Anterior cingulate cortex (tissue), 58 donors: ENCODE results near the gene PMAIP1.
"Not testable (repeated sequence)": the region's sequence is repeated elsewhere in the genome, so short reads cannot be mapped to it uniquely, and the experiment has no call there.

ENCODE experiments used
- DNase-seq, 58 donors: peaks; one replicate each; lab custom pipeline; 2025; lab: John Stamatoyannopoulos, UW

The PMAIP1 gene

DNA sequence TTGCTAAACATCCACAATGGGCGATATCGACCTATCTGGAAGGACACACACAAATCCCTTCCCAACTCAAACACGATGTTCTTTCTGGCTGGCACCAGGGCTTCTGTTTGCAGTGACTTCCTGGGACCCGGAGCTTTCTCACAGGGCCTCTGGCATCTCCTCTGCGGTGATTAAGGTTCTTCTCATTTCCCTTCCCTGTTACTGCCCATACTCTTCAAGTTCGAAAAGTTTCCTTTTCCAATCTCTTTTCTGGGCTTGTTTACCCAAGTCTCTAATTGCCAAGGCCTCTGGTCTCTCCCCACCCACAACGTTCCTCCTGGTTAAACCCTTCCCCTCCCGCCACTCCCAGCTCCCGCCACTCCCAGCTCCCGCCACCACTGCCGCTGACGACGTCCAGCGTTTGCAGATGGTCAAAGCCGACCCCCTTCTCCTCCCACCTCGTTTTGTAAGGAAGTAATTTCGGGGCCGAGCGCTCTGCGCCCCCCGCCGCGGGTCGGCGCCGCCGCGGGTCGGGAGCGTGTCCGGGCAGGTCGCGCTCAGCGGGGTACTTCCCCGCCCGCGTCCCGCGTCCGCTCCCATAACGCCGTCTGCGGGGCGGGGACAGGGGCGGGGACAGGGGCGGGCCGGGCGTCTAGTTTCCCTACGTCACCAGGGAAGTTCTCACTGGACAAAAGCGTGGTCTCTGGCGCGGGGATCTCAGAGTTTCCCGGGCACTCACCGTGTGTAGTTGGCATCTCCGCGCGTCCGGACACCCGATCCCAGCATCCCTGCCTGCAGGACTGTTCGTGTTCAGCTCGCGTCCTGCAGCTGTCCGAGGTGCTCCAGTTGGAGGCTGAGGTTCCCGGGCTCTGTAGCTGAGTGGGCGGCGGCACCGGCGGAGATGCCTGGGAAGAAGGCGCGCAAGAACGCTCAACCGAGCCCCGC, at the start of gene PMAIP1:
PMAIP1 (plus strand) TSS at position 699 of the 924 bp plus-strand sequence; CDS start at position 881, 182 bp downstream.
- peak in 49 of 58 donors; percentile 2 to 71 (median 34) for DNase-seq

DNA sequence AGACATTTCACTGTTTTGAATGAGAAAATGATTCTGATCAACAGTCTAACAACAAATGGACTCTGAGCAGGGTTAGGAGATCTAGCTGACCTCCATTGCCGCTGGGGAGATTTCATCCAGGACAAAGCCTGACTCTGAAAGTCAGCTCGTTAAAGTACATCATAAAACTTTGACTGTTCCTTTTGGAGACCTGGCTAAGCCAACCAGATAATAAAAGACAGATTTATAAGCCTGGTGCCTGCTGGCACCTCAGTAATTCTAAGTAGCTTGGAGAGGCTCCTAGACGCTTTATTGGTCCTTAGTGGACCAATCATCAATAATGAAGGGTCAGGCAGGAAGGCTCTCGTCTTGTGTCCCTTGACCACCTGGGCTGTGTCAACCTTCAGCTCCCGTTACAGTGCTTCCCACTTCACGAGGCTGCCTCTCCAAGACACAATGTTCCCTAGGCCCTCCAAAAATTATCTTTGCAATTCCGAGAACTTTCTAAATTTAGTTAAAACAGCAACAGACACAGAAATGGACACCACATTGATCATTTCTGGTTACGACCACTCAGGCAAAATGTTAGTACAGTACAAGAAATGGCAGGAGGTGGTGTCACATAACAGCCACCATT, 47.9 kb upstream of the PMAIP1 start:
- DNase-seq = no peak

DNA sequence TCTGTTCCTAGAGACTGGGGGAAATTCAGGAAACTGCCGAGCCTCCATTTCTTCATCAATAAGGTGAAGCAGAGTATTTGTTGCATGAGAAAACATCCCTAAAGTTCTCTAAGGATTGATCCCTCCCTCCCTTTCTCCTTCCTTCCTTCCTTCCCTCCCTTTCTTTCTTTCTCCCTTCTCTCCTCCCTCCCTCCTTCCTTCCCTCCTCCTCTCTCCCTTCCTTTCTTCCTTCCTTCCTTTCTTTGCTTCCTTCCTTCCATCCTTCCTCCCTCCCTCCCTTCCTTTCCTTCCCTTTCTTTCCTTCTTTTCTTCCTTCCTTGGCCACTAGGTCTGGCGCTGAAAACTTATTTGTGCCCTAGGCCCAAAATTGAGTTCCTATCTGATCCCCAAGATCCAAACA, 47.2 kb upstream of the PMAIP1 start:
- no peak for DNase-seq

DNA sequence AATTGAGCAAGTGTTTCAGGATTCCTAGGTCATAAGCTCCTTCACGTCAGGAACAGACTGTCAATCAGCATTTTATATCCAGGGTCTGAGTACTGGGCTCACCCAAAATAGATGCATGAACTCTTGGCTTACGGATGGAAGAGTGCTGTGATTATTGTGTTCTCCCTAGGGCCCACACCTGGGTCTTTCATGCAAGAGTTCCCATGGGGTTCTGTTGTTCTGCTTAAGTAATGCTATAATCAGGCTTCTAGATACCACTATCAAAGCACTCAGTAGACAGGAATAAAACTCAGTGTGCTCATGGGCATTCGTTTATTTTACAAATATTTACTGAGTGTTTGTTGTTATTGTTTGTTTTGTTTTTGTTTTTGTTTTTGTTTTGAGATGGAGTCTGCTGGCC, 46.4 kb upstream of the PMAIP1 start:
- DNase-seq = no peak

DNA sequence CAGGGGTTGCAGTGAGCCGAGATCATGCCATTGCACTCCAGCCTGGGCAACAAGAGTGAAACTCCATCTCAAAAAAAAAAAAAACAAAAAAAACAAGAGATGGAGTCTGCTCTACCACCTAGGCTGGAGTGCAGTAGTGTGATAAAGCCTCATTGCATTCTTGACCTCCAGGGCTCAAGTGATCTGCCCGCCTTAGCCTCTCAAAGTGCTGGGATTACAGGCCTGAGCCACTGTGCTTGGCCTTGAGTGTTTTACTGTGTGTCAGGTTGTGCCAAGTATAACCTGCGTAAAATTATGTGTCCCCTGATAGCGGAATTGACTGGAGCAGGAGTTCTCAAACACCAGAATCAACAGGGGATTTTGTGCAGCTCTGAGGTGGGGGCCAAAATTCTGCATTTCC, 45.8 kb upstream of the PMAIP1 start:
- DNase-seq = not testable (repeated sequence)

DNA sequence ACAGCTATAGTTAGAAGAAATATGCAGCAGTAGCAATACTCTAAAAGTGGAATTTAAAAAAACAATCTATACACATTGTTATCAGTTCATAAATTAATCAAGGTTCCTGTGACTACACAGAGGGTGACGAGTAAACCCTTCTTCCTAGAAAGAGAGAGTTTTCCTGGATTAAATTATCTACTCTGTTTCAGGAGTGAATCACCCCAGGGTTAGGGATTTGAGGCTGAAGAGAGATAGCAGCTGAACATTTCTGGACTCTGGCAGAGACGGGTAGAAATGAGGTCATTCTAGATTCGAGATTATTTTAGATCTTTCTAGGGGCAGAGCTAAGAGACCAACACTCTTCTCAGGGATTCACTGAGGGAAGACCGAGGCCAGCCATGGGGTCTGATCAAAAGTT, 38.8 kb upstream of the PMAIP1 start:
- no peak for DNase-seq

DNA sequence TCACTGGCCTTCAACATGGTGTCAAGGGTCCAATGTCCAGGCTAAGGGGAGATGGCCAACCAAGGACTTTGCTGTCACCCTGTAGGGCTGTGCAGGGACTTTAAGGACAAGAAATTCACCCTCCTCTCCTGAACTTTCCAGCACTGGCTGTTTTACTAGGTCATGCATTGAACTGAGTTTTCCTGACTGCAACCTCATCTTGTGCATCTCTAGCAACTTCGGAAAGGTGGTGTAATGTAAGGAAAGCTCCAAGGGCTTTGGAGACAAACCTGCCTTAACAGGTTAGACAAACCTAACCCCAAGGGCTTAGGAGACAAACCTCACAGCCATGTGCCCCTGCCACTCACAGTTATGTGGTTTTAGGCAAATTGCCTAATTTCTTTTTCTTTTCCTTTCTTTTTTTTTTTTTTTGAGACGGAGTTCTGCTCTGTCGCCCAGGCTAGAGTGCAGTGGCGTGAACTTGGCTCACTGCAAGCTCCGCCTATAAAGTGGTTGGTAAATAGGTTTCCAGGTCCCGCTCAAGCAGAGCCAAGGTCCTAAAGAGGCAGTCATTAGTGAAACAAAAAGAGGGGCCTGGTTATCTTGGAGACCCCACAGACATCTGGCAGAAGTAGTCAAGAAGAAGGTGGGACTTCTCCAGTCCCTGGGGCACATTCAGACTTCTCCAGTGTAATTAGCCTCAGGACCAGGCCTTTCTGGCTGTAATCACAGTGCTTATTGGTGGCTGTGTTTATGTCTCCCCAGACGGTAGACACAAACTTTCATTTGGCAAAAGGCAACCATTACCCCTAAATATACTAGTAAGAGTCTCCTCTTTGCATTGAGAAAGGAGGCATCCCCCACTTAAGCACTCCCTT, 37.6 kb upstream of the PMAIP1 start:
- DNase-seq = no peak

DNA sequence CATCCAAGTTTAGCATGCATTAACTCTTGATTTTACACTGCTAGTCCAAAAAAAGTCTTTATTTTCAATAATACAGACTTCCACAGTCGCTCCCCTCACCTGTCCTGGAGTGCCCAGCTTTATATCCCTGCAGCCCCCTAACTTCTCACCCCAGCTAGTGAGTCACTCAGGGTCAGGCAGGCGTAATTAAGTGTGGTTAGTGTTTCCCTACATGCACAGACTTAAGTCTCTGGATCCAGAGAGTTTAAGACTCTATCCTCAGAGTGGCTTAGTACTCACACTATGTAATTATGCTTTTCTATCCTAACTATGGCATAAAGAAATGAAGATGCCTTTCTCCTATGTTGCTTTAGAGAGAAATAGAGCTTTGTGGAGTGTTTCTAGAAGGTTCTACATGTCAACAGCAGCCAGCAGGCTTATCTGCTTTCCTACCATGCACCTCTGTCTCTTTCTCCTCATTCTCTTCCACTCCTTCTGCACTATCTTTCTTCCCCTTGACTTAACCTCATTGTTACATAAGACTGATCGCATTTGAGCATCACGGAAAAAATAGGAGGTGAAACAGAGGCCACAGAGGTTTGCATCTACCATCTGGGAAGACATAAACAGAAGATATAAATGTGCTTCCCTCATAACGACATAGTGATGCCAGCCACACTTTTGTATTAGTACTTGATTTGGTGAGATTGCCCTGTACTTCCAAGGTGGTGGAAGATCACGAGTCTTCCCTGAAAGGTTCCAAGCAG, 34.4 kb upstream of the PMAIP1 start:
- DNase-seq = no peak

DNA sequence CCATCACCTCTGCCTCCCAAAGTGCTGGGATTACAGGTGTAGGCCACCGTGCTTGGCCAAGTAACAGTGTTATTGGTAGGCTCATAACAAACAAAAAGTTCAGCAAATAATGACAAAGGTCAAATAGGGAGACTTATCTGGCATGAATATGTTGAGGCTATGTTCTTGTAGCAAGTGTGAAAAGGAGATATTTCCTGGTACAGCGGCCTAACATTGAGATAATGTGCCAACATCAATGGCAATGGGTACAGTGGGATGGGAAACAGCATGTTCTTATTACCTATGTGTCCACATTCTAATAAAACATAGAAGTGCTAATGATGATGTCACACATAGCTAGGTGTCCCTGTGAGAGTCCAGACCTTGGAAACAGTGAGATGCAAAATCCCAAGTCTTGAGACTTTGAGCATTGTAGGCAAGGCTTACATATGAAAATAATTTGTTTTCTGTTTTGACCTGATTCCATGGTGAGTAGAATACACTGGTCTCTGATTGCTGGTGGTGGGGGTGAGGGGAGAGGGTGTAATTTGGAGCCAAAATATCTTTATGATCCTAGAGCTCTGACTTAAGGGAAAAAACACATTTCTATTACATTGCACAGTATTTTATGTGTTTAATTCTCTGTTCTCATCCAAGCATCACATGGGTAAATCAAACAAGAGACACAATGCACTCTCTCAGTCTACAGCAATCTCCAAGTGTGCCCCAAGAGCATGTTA, 33.1 kb upstream of the PMAIP1 start:
- DNase-seq = no peak

DNA sequence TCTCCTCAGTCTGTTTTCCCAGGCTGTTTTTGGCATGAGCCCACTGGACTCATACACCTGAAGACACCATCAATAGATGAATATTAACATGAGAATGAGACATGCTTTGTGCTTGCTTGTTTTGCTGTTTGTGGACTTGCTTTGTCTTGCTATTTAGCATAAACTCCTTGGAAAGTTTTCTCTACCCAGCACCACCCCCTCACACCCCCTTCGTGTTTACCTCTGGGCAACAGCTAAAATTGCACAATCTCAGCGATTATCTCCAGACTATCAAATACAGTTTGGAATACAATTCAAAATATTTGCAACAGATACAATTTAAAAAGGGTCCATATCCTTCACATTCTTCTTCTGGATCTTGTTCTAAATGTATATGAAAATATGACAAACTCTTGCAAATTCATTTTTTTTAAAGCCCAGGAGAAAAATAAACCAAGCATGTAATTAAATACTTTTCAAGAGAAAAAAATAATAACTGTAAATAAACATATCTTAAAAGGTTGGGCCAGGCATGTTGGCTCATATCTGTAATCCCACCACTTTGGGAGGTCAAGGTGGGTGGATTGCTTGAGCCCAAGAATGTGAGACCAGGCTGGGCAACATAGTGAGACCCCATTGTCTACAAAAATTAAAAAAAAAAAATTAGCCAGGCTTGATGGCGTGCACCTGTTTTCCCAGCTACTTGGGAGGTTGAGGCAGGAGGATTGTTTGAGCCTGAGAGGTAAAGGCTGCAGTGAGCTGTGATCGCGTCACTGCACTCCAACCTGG, 32.3 kb upstream of the PMAIP1 start:
- no peak for DNase-seq

DNA sequence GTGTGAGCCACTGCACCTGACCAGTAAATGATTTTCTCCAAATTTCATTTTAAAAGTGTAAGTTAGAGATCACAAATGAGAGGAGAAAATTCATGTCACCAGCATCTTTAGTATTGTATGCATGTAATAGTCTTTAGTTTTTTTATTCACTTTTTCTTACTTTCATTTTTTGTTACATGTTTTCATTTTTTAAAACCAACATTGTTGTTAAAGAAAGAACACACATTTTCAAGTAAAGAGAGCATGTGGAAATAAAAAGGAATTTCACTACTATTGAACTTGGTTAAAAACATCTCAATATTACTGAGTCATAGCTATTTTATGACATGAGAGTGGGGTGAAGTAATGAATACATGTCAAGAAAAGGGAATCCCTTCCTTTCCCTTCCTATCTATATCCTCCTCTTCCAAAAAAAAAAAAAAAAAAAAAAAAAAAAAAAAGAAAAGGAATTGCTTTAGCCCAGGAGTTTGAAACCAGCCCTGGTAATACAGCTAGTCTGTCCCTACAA, 29.1 kb upstream of the PMAIP1 start:
- no peak for DNase-seq

DNA sequence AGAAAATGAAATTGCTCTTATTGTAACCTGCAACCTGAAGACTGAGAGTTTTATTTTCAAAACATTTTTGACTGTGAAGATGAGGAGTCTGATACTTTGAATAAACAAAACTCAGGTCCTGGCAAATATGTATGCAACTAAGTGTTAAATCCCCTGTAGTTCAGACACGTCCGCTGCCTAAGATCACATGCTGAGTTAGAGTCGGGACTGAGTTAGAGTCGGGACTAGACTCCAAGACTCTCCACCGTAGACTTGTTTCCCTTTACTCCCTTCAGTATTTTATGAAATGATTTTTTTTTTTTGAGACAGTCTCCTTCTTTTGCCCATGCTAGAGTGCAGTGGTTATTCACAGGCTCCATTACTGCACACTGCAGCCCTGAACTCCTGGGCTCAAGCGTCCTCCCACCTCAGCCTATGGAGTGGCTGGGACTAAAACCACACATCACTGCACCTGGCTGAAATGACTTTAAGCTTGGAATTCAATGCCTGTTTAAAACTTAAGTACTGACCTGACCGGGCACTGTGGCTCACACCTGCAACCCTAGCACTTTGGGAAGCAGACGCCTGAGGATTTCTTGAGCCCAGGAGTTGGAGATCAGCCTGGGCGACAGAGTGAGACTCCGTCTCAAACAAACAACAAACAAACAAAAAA, 28.0 kb upstream of the PMAIP1 start:
- no peak for DNase-seq

DNA sequence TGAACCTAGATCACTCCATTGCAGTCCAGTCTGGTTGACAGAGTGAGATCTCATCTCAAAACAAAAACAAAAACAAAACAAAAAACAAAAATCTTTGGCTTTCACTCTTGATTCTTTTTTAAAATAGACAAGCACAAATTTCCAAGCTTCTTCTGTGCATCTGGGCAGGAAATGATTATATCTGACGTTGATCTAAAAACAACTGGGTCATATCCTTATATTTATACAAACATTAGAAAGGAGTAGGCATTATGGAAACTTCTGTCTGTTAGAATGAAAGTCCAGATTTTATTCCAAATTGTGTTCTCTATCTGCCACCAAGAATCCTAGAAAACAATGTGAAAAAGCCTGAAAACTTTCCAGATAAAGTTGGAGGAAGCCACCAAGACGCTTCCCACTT, 26.2 kb upstream of the PMAIP1 start:
- DNase-seq = no peak

DNA sequence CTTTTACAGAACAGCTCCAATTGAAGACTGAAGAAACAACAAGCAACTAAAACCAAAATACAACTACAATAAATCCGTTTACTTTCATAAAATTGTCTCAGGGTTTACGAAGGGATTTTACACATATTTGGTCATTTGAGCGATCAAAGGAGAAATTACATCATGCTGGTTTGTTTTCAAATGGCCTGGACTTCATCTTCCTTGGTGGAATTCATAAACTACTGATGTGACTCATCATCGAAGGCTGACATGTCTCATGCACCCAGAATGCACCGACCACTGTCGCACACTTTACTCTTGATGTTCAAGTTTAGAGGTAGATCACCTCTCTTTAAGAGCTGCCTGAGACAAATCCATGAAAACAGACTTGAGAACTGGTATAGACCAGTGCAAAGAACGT, 25.6 kb upstream of the PMAIP1 start:
- DNase-seq = no peak

DNA sequence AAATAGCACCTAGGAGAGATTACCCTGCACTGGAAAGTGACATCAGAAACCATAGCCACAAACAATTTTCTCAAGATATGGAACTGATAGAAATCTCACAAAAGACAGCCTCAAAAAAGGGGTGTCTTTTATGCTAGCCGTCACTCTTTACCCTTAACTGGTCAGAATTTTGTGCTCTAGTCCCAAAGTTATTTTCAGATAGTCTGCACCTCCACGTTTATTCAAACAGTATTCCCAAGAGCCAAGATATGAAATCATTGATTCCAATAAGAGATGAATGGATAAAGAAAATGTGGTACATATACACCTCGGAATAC, 23.5 kb upstream of the PMAIP1 start:
- no peak for DNase-seq

DNA sequence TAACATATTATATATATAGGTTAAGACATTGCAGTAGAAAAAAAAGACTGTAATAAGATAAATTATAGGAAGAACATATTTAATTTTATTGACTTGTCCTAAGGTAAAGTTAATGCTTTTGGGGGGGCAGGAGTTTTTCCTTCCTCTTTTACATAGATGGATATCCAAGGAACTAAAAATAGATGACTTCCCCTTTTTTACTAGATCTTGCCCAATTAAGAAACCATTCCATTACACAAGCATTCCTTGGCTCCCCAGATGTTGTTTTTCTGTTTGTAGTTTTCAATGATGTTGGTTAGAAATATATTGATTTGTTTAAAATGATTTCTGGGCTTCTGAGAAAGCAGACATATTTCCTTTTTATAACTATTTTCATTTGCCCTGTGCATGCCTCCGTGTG, 22.4 kb upstream of the PMAIP1 start:
- DNase-seq = no peak

DNA sequence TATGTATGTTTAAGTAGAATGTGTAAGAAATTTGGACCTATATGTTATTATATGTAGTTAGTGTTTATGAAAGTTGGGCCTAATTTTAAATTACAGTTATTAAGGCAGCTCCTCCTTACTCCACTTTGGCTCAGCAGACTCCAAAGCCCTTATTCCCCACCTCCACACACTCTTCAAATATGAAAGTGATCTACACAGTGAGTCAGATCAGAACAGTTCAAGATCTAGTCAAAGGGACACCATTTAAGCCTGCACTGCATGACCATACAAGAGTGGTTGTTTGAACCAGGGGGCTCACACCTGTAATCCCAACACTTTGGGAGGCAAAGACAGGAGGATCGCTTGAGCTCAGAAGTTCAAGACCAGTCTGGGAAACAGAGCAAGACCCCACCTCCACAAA, 21.2 kb upstream of the PMAIP1 start:
- DNase-seq = no peak
